Nephron (organoid): Measurements from ENCODE around the gene ARID5B.

ENCODE experiments used
- H3K27ac Mint-ChIP-seq, 3 experiments: 2 replicates each; pipeline ENCODE4 v1.8.0; 2020; ENCODE audit warnings: mixed read lengths in 3 of 3, mild to moderate bottlenecking in 2 of 3, moderate library complexity in 1 of 3
- H3K27me3 Mint-ChIP-seq: 2 replicates; pipeline ENCODE4 v1.8.0; 2021; ENCODE audit warnings: low read depth, mild to moderate bottlenecking, moderate library complexity, mixed read lengths
- H3K36me3 Mint-ChIP-seq: 2 replicates; pipeline ENCODE4 v1.8.0; 2020; ENCODE audit warnings: low read depth, mixed read lengths
- H3K4me1 Mint-ChIP-seq: 2 replicates; pipeline ENCODE4 v1.8.0; 2020; ENCODE audit warnings: mixed read lengths
- H3K4me3 Mint-ChIP-seq, 3 experiments: 2 replicates each; pipeline ENCODE4 v1.8.0; 2020; ENCODE audit warnings: mild to moderate bottlenecking in 3 of 3, mixed read lengths in 3 of 3, moderate library complexity in 2 of 3
- H3K9me3 Mint-ChIP-seq: 2 replicates; pipeline ENCODE4 v1.8.0; 2020; ENCODE audit warnings: mixed read lengths
- TF ChIP-seq, protein P1 (sequence below), 3 experiments: fragments of 200-600 bp; sonication (generic); IDR thresholded peaks; one replicate each; pipeline ENCODE4 v1.5.0; 2021; ENCODE audit warnings: antibody characterized with exemption in 3 of 3; ENCODE audit not compliant: unreplicated experiment in 3 of 3

The ARID5B gene

DNA sequence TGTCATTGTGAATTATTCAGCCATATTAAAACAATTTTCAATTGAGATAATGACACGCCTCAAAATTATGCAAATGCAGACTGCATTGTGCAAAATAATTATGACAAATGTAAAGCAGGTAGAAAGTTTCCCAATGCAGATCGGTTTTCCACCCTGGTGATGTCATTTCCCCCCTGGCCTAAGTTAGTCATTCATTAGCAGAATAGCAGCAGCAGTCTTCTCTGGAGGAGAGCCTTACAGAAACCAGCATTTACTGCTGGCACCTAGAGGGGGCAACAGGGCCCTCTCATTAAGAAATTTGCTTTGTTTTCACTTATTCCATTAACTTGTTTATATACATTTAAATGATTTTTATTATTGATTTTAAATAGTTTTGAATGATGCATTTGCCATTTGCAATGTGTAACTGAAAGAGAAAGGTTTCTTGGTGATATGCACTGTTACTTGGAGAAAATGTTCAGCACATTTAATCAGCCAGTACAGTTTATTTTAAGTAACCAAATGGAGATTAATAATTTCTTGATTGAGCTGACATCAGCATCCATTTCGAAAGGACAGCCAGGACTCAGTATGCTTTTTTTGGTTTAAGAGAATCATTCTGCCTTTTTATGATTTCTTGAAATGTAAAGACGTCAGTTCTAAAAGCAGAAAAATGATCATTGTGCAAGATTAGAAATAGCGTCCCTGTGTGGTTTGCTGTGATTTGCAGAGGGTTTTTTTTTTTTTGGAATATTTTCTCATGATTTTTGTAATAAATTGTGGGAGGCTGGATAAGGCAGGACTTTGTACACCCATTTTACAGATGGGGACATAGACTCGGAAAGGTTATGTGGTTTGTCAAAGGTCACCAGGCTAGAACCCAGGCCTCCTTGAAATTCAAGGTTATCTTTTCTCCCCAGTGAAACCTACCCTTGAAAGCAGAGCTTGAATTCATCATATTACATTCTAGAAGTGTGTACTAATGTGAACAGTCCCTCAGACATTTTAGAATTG is 3.5 kb downstream of the ARID5B start:
- Mint-ChIP-seq H3K27ac (peak overlapping the region; percentile 95 to 100 (median 98)), H3K36me3 (peaks cover 14% of the 10 kb centered on the region), H3K9me3 (no peaks in the 10 kb centered on the region), H3K27me3 (no peaks in the 10 kb centered on the region), H3K4me1 (peaks cover 21% of the 10 kb centered on the region), H3K4me3 (peak overlapping the region; percentile 93 to 100 (median 96))
- TF ChIP-seq, protein P1, sequence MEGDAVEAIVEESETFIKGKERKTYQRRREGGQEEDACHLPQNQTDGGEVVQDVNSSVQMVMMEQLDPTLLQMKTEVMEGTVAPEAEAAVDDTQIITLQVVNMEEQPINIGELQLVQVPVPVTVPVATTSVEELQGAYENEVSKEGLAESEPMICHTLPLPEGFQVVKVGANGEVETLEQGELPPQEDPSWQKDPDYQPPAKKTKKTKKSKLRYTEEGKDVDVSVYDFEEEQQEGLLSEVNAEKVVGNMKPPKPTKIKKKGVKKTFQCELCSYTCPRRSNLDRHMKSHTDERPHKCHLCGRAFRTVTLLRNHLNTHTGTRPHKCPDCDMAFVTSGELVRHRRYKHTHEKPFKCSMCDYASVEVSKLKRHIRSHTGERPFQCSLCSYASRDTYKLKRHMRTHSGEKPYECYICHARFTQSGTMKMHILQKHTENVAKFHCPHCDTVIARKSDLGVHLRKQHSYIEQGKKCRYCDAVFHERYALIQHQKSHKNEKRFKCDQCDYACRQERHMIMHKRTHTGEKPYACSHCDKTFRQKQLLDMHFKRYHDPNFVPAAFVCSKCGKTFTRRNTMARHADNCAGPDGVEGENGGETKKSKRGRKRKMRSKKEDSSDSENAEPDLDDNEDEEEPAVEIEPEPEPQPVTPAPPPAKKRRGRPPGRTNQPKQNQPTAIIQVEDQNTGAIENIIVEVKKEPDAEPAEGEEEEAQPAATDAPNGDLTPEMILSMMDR (IDR thresholded peaks at IDR 0.05; ENCODE audit: unreplicated experiment in 3 of 3) = peak in 2 of 3 experiments; percentile 16 to 52

DNA sequence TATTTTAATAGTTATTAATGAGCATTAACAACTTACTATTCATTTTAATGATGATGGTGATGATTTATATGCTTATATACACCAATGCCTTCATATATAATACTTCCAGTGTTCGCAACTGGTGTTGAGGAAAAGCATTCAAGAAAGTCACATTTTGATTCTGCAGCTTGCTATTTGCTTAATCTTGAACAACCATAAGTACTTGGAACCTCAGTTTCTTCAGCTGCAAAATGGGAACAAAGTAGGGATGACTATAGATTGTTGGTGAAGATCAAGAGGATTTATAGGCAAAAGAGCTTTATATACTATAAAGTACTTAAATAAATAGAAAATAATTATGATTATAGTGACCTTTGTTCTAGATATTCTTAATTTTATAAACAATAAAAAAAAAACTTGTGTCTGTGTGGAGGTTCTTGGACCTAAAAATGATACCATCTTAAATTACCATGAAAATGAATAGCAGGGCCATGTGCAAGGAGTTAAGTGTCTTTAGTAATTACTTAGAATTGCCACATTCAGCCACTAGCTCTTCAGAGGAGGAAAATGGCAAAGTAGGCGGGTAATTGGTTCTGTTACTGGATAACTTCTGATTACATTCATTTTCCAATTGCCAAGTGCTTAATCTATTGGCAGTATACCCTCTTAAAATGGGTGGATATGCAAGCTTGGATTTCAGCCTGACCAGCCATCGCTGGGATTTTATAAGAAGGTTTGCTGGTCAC is 4.5 kb downstream of the ARID5B start:
- Mint-ChIP-seq H3K36me3 (peaks cover 21% of the 10 kb centered on the region), H3K4me1 (peaks cover 25% of the 10 kb centered on the region), H3K9me3 (no peaks in the 10 kb centered on the region), H3K27ac (peak overlapping the region in 2 of 3 experiments; percentile 98 to 100), H3K4me3 (no peak overlapping the region), H3K27me3 (no peaks in the 10 kb centered on the region)
- TF ChIP-seq, protein P1 (IDR thresholded peaks at IDR 0.05; ENCODE audit: unreplicated experiment in 3 of 3) = no peak

DNA sequence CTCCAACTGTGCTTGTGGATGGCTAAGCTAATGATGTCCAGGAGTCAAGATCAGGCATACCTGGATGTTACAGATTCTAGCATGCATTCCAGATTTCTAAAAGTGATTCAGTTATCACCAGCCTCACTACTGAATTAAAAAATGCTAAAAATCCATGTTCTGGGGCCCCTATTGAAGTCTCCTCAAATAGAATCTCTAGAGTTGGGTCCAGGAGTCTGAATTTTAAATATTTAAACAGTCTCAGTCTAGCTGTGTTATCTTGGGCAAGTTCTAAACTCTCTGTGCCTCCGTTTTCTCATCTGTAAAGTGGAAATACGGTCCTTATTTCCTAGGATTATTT is 5.0 kb downstream of the ARID5B start:
- Mint-ChIP-seq H3K36me3 (peaks cover 23% of the 10 kb centered on the region), H3K4me1 (peaks cover 29% of the 10 kb centered on the region), H3K27ac (no peak overlapping the region), H3K4me3 (no peak overlapping the region), H3K27me3 (no peaks in the 10 kb centered on the region), H3K9me3 (no peaks in the 10 kb centered on the region)
- TF ChIP-seq, protein P1 (IDR thresholded peaks at IDR 0.05; ENCODE audit: unreplicated experiment in 3 of 3) = no peak

DNA sequence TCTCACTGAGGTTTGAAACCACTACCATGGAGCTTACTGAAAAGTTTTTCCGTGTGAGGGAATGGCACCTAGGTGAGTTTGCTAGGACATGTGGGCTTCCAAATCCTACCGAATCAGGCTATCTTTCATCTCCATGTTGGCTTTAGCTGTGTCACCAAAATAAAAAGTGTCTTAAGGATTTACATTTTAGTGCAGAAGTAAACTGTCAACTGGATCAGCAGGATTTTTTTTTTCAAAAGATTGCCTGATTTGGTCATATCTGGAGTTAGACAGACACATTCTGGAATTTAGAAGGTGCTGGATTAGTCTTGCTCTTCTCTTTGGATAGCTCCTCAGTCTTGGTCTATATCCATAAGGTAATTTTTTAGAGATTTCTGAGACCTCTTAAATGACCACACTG is 5.5 kb downstream of the ARID5B start:
- H3K9me3 Mint-ChIP-seq = no peaks in the 10 kb centered on the region

DNA sequence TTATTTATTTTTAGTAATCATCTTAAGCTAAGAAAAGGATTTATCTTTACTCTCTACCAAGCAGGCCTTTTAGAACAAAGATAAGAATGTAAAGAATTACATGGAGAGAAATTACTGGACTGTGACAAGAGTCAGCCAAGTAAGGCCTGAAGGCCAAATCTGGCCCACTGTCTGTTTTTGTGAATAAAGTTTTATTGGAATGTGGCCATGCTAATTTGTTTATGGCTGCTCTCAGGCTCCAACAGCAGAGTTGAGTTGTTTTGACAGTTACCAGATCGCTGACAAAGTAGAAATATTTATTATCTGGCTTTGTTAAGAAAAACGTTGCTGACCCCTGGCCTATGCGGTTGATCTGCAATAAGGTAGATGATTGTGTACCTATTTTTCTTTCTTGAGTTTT is 6.1 kb downstream of the ARID5B start:
- TF ChIP-seq, protein P1 (IDR thresholded peaks at IDR 0.05; ENCODE audit: unreplicated experiment in 3 of 3) = no peak
- no peak overlapping the region for H3K27ac Mint-ChIP-seq
- H3K9me3 Mint-ChIP-seq = no peaks in the 10 kb centered on the region
- no peak overlapping the region for H3K4me3 Mint-ChIP-seq
- H3K36me3 Mint-ChIP-seq = peaks cover 27% of the 10 kb centered on the region
- H3K4me1 Mint-ChIP-seq = peaks cover 36% of the 10 kb centered on the region
- H3K27me3 Mint-ChIP-seq = no peaks in the 10 kb centered on the region

More for the DNA sequence above, 5.5 kb downstream of the ARID5B start:
- Mint-ChIP-seq H3K27ac (no peak overlapping the region), H3K27me3 (no peaks in the 10 kb centered on the region), H3K4me3 (no peak overlapping the region), H3K4me1 (peaks cover 34% of the 10 kb centered on the region), H3K36me3 (peaks cover 26% of the 10 kb centered on the region)
- TF ChIP-seq, protein P1 (IDR thresholded peaks at IDR 0.05; ENCODE audit: unreplicated experiment in 3 of 3) = no peak
